Measurements from ENCODE around the gene CD82.

Gene CD82

GRCh38 chr11:44582641-44583352 lies 17.3 kb downstream of the CD82 start:
- TF ChIP-seq ISL1 (CRISPR knock-in tag; IDR thresholded peaks at IDR 0.05) (no peak), GLIS3 (CRISPR knock-in tag; IDR thresholded peaks at IDR 0.05) (no peak), TSHZ2 (CRISPR knock-in tag; IDR thresholded peaks at IDR 0.05) (no peak), OSR1 (CRISPR knock-in tag; IDR thresholded peaks at IDR 0.05) (no peak), ZNF565 (CRISPR knock-in tag; conservative IDR thresholded peaks at IDR 0.05; ENCODE audit: low read depth) (no peak), ZNF70 (CRISPR knock-in tag; IDR thresholded peaks at IDR 0.05) (no peak), RARB (CRISPR knock-in tag; IDR thresholded peaks at IDR 0.05) (no peak), ESRRG (CRISPR knock-in tag; IDR thresholded peaks at IDR 0.05) (no peak), ZNF8 (CRISPR knock-in tag; IDR thresholded peaks at IDR 0.05) (no peak), ARNTL (CRISPR knock-in tag; IDR thresholded peaks at IDR 0.05; ENCODE audit: borderline replicate concordance, low read depth) (no peak), CSDC2 (CRISPR knock-in tag; IDR thresholded peaks at IDR 0.05) (no peak), ZC3H10 (CRISPR knock-in tag; IDR thresholded peaks at IDR 0.05) (no peak), SNAI2 (CRISPR knock-in tag; IDR thresholded peaks at IDR 0.05) (no peak), POU6F1 (CRISPR knock-in tag; IDR thresholded peaks at IDR 0.05; ENCODE audit: borderline replicate concordance, low read depth) (no peak), ZFP3 (CRISPR knock-in tag; IDR thresholded peaks at IDR 0.05) (no peak), TOX (CRISPR knock-in tag; IDR thresholded peaks at IDR 0.05; ENCODE audit: borderline replicate concordance) (no peak), BACH2 (CRISPR knock-in tag; IDR thresholded peaks at IDR 0.05; ENCODE audit: borderline replicate concordance) (no peak)
- TF ChIP-seq, protein P1, sequence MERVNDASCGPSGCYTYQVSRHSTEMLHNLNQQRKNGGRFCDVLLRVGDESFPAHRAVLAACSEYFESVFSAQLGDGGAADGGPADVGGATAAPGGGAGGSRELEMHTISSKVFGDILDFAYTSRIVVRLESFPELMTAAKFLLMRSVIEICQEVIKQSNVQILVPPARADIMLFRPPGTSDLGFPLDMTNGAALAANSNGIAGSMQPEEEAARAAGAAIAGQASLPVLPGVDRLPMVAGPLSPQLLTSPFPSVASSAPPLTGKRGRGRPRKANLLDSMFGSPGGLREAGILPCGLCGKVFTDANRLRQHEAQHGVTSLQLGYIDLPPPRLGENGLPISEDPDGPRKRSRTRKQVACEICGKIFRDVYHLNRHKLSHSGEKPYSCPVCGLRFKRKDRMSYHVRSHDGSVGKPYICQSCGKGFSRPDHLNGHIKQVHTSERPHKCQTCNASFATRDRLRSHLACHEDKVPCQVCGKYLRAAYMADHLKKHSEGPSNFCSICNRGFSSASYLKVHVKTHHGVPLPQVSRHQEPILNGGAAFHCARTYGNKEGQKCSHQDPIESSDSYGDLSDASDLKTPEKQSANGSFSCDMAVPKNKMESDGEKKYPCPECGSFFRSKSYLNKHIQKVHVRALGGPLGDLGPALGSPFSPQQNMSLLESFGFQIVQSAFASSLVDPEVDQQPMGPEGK (CRISPR knock-in tag; IDR thresholded peaks at IDR 0.05; ENCODE audit: borderline replicate concordance) = no peak
- TF ChIP-seq, protein P2, sequence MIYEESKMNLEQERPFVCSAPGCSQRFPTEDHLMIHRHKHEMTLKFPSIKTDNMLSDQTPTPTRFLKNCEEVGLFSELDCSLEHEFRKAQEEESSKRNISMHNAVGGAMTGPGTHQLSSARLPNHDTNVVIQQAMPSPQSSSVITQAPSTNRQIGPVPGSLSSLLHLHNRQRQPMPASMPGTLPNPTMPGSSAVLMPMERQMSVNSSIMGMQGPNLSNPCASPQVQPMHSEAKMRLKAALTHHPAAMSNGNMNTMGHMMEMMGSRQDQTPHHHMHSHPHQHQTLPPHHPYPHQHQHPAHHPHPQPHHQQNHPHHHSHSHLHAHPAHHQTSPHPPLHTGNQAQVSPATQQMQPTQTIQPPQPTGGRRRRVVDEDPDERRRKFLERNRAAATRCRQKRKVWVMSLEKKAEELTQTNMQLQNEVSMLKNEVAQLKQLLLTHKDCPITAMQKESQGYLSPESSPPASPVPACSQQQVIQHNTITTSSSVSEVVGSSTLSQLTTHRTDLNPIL (CRISPR knock-in tag; IDR thresholded peaks at IDR 0.05; ENCODE audit: low read depth) = no peak
- ATAC-seq = no peak

DNA sequence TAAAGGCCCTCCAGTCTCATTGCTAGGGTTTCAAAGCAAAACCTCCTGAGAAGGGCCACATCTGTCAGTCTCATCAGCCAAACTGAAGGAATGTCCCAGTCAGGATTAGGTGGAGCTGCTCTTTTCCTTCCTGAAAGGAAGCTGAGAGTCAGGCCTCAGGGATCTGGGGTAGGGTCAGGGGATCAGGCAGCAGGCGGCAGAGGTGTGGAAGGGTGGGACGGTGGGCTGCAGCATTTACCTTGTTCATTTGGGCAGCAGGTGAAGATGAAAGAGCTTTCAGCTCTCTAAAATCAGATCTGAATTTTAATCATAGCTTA lies 17.8 kb downstream of the CD82 start:
- no peak for TF ChIP-seq CSDC2 (CRISPR knock-in tag; IDR thresholded peaks at IDR 0.05)
- no peak for TF ChIP-seq ESRRG (CRISPR knock-in tag; IDR thresholded peaks at IDR 0.05)
- no peak for TF ChIP-seq TSHZ2 (CRISPR knock-in tag; IDR thresholded peaks at IDR 0.05)
- TF ChIP-seq, protein P2 (CRISPR knock-in tag; IDR thresholded peaks at IDR 0.05; ENCODE audit: low read depth) = no peak
- no peak for ATAC-seq

Data from SK-N-SH treated with all-trans-retinoic acid at 6 μM for 48 hours (cell line).